ENCODE measurements around the gene SLC6A13.
"Not testable (repeated sequence)": the region's sequence is repeated elsewhere in the genome, so short reads cannot be mapped to it uniquely, and the experiment has no call there.

GRCh38 chr12:300166-300565, 37.5 kb upstream of the SLC6A13 start:
- not testable (repeated sequence) for TF ChIP-seq CTCF (IDR thresholded peaks at IDR 0.05 in 4 of 5, conservative IDR thresholded peaks at IDR 0.05 in 1 of 5); POLR2A (IDR thresholded peaks at IDR 0.05)
